Upper lobe of right lung (tissue), 1 donor: ENCODE data around the gene GDF15. TPM values are rescaled to one million over a fixed set of nuclear protein-coding genes. Genes with fewer than 3 reads are reported as not detected.

Experiments used
- ATAC-seq: fragments of 200-7000 bp; cut with Tn5 transposase; one replicate; pipeline ENCODE4 v1.9.1; 2020; ENCODE audit warnings: mild to moderate bottlenecking, moderate library complexity
- DNase-seq: peaks from one replicate; pipeline ENCODE4 v3.0.0-alpha.2; 2020
- H3K27ac ChIP-seq: fragments of 200-600 bp; one replicate; pipeline ENCODE4 v1.8.0; 2022
- H3K27me3 ChIP-seq: fragments of 200-600 bp; one replicate; pipeline ENCODE4 v1.8.0; 2022; ENCODE audit warnings: mild to moderate bottlenecking
- H3K36me3 ChIP-seq: fragments of 200-600 bp; one replicate; pipeline ENCODE4 v1.8.0; 2022
- H3K4me1 ChIP-seq: fragments of 200-600 bp; one replicate; pipeline ENCODE4 v1.8.0; 2022
- H3K4me3 ChIP-seq: fragments of 200-600 bp; one replicate; pipeline ENCODE4 v1.8.0; 2022; ENCODE audit warnings: mild to moderate bottlenecking
- H3K9me3 ChIP-seq: fragments of 200-600 bp; one replicate; pipeline ENCODE4 v1.8.0; 2022
- intact Hi-C: fragments of 100-400 bp; cut with DNase I; formaldehyde crosslinking; loops from one replicate; pipeline ENCODE4 v1.11.0; 2022
- microRNA-seq: library from miRNA; unstranded; fragments of <30 nt; microRNA quantifications from one replicate; pipeline ENCODE4 v1.2.0, GENCODE V29; 2020; ENCODE audit warnings: borderline microRNAs expressed
- total RNA-seq: library from RNA; stranded (reverse); fragmentation: NEBNext Ultra II Directional; extraction: Animal tissue kit (Norgen Biotek cat#: 25700); gene quantifications from one replicate; pipeline ENCODE4 v1.2.1, GENCODE V29; 2021
- TF ChIP-seq, protein P1 (sequence below): fragments of 200-600 bp; IDR thresholded peaks from one replicate; pipeline ENCODE4 v1.8.0; 2022; ENCODE audit warnings: antibody characterized with exemption
- donor health status: DM: no; HTN: yes; CAD: no; lungs with severe emphysema.

The GDF15 gene
- total RNA-seq, 1 donor from 2014 or later, result 105 TPM

GRCh38 chr19:18436671-18437490 is 50.9 kb downstream of the GDF15 start:
- H3K4me3 ChIP-seq, result peak overlapping the region; percentile 63
- H3K36me3 ChIP-seq, result no peaks in the 10 kb centered on the region
- no peak overlapping the region for H3K27ac ChIP-seq
- ATAC-seq, result peak; percentile 59
- H3K27me3 ChIP-seq, result no peaks in the 10 kb centered on the region
- H3K4me1 ChIP-seq, result peaks cover 25% of the 10 kb centered on the region
- TF ChIP-seq, protein P1, sequence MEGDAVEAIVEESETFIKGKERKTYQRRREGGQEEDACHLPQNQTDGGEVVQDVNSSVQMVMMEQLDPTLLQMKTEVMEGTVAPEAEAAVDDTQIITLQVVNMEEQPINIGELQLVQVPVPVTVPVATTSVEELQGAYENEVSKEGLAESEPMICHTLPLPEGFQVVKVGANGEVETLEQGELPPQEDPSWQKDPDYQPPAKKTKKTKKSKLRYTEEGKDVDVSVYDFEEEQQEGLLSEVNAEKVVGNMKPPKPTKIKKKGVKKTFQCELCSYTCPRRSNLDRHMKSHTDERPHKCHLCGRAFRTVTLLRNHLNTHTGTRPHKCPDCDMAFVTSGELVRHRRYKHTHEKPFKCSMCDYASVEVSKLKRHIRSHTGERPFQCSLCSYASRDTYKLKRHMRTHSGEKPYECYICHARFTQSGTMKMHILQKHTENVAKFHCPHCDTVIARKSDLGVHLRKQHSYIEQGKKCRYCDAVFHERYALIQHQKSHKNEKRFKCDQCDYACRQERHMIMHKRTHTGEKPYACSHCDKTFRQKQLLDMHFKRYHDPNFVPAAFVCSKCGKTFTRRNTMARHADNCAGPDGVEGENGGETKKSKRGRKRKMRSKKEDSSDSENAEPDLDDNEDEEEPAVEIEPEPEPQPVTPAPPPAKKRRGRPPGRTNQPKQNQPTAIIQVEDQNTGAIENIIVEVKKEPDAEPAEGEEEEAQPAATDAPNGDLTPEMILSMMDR, result no peak
- peak; percentile 81 for DNase-seq
- intact Hi-C loops, result no loop called here
- H3K9me3 ChIP-seq, result no peaks in the 10 kb centered on the region

GRCh38 chr19:18437491-18438330 is 51.8 kb downstream of the GDF15 start, which contains the start of gene ISYNA1:
Gene ISYNA1 (minus strand): TSS chr19:18438133. CDS start chr19:18437979, 154 bp downstream.
- no peaks in the 10 kb centered on the region for H3K36me3 ChIP-seq
- peaks cover 25% of the 10 kb centered on the region for H3K4me1 ChIP-seq
- TF ChIP-seq, protein P1, result no peak
- H3K9me3 ChIP-seq, result no peaks in the 10 kb centered on the region
- peak within 1 kb of the TSS; percentile 58 for H3K27ac ChIP-seq
- DNase-seq, result peak; percentile 82
- peak within 1 kb of the TSS; percentile 63 for H3K4me3 ChIP-seq
- no peaks in the 10 kb centered on the region for H3K27me3 ChIP-seq
- ATAC-seq, result peak; percentile 21
- intact Hi-C loops, result no loop called here

DNA sequence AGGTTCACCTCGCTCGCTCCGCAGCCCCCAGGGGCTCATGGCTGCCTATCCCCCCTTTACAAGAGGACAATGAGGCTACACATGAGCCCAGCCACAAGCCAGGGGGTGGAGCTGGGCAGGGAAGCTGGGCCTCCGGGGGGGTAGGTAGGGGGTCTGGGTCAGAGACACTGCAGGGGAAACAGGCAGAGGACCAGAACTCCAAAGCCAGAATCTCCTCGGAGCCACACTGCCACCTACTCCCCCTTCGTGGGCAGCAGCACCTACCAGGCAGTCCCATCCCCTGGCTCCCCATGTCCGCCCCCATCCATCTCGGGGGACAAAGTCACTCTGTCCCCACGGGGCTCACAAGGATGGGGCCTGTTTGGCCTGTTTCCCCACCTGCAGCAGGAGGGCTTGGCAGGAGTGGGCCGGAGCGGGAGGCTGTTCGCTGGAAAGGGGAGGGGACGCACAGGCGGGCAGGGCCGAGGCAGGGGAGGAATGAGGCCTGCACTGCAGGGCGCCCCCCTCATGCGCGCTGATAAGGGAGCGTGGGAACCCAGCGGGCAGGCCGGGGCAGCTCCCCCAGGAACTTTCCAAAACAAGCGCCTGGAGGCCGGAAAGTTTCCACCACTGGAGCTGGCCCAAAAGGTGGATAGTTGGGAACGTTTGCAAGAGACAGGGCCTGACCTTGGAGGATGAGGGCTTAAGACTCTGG is 52.5 kb downstream of the GDF15 start:
- H3K27ac ChIP-seq, result peak overlapping the region; percentile 58
- H3K9me3 ChIP-seq, result no peaks in the 10 kb centered on the region
- H3K4me3 ChIP-seq, result peak overlapping the region; percentile 63
- no peaks in the 10 kb centered on the region for H3K27me3 ChIP-seq
- H3K36me3 ChIP-seq, result peaks cover 8% of the 10 kb centered on the region
- intact Hi-C loops, result no loop called here
- TF ChIP-seq, protein P1, result no peak
- no peak for ATAC-seq
- peaks cover 19% of the 10 kb centered on the region for H3K4me1 ChIP-seq
- no peak for DNase-seq

Small RNAs within 50 kb of the gene (microRNA-seq; reads per million reads assigned to microRNA genes)
- gene MIR3189, result not detected

Other genes starting within 250 kb of the GDF15 start
- 24.2 TPM for gene PIK3R2, start 233.0 kb upstream of the GDF15 start, total RNA-seq
- 554 TPM for gene IFI30, start 212.3 kb upstream of the GDF15 start, total RNA-seq
- 8.2 TPM for gene MPV17L2, start 192.9 kb upstream of the GDF15 start, total RNA-seq
- gene RAB3A, start 182.1 kb upstream of the GDF15 start, total RNA-seq, result 1.9 TPM
- 7.6 TPM for gene PDE4C, start 159.7 kb upstream of the GDF15 start, total RNA-seq
- 4.9 TPM for gene IQCN, start 111.7 kb upstream of the GDF15 start, total RNA-seq
- gene JUND, start 104.5 kb upstream of the GDF15 start, total RNA-seq, result 204 TPM
- 76.9 TPM for gene LSM4, start 63.1 kb upstream of the GDF15 start, total RNA-seq
- gene PGPEP1, start 45.6 kb upstream of the GDF15 start, total RNA-seq, result 40.8 TPM
- 22.7 TPM for gene LRRC25, start 11.5 kb downstream of the GDF15 start, total RNA-seq
- 57.3 TPM for gene SSBP4, start 33.2 kb downstream of the GDF15 start, total RNA-seq
- 34.6 TPM for gene ISYNA1, start 52.0 kb downstream of the GDF15 start, total RNA-seq
- gene ELL, start 135.9 kb downstream of the GDF15 start, total RNA-seq, result 17.7 TPM
- 201 TPM for gene FKBP8, start 157.4 kb downstream of the GDF15 start, total RNA-seq
- 68.3 TPM for gene KXD1, start 171.7 kb downstream of the GDF15 start, total RNA-seq
- gene UBA52, start 185.7 kb downstream of the GDF15 start, total RNA-seq, result 840 TPM
- gene REX1BD, start 202.6 kb downstream of the GDF15 start, total RNA-seq, result 57.1 TPM
- 23.4 TPM for gene CRLF1, start 220.6 kb downstream of the GDF15 start, total RNA-seq
- gene TMEM59L, start 226.7 kb downstream of the GDF15 start, total RNA-seq, result 2.2 TPM